Measurements from ENCODE around the gene RNASE1.
A peak's percentile ranks its signal among the peaks of the same experiment; 100 is the strongest.
"Not testable (repeated sequence)": the region's sequence is repeated elsewhere in the genome, so short reads cannot be mapped to it uniquely, and the experiment has no call there.

The RNASE1 gene

DNA sequence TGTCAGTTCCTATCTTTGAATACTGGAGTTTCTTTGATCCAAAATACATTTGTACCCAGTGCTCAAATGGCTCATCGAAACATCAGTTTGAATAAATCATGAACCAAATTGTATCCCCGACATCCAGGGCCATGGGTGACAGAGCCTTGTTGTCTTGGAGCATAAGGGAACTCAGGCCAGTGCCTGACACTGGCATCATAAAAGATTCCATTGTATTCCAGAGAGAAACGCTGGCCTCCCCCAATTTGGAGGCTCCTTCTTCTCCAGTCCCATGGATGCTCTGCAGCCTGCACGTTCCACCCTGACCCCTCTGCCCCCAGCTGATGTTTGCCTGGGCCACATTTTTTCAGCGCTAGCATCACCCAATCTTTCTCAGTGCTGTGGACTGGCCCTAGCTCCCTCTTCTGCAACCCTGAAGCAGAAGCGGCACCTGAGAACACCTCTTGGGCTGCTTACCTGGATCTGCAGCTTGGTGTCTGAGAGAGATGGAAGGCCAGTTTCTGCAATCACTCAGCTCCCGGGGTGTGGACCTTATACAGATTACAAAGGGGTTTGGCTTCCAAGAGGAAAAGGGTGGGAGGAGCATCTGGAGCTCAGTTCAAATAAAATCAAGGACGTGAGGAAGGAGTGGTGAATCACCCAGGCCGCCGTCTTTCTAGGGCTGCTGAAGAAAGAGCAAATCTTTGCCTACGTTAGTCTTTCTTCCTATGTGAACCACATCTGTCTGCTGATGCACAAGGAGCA lies at the start of gene RNASE1:
Gene RNASE1 (minus strand): TSS at position 504 of the 744 bp plus-strand sequence. CDS start 776 bp downstream, outside the sequence.
- no peak for DNase-seq

DNA sequence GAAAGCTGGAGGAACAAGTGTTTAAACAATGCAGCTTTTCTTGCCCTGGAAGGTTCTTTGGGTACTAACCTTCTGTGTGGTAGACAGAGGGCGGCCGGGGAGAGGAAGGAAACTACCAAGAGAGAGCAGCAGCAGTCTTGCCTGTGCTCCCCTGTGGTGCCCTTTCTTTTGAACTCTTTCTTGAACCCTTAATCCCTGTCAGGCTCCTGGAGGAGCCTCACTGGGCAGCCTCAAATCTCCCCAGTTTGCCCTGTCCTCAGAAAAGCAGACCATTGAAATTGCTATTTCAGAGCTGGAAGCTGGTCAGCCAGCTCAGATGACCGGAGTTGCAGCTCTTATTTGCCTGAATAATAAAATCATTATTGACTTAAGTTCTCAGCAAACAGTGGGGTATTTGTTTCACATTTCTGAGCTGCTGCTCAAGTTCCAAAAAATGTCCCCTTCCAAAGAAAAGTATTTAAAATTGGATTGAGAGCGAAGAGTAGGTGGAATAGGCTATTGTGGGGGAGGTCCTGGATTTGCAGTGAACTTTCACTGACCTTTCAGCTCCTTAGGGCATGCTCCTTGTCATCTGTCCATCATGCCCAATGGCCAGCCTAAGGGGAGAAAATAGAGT lies 46.4 kb upstream of the RNASE1 start:
- no peak for DNase-seq

GRCh38 chr14:20848316-20848954 lies 45.8 kb upstream of the RNASE1 start:
- DNase-seq: no peak

DNA sequence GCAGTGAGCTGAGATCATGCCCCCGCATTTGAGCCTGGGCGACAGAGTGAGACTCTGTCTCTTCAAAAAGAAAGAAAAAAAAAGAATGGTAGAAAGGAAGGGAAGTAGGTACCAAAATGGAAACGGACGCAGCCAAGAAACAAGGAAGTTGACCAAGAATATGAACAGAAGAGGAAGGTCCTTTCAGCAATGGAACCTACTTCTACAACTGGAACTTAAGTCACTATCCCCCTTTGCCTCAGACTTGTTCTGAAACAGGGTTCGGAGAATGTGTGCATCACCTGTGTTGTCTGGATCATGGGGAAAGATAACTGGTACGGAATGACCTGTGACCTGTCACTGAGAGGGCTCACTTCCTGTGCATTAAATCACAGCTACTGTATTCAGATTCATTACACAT lies 43.9 kb upstream of the RNASE1 start:
- DNase-seq: no peak

DNA sequence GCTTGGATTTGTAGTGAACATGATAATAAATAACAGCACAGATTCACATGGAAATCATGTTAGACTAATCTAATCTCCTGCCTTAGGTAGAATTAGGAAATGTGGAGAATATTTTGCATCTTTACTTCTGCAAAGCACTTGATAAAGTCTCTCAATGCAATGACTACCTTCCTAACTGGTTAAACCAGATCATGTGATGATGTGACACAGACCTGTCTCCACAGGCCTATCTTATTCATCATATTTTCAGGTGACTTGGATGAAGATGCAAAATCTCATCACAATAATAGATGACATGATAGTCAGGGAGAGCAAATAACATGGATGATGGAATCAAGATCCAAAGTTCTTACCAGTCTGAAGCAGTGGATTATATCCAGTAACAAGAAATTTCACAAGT lies 38.5 kb upstream of the RNASE1 start:
- no peak for DNase-seq

DNA sequence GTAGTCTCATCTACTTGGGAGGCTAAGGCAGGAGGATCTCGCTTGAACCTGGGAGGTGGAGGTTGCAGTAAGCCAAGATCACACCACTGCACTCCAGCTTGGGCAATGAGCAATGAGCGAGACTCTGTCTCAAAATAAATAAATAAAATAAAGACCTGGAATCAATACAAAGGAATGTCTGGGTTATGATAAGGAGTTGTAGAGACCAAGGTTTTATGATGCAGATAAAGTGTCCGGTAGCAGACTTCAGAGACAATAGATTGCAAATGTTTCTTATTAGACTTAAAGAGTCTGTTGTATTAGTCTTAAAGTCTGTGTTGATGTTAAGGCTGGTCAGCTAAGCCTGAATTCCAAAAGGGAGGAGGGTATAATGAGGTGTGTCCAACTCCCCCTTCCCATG lies 35.2 kb upstream of the RNASE1 start:
- DNase-seq: no peak

DNA sequence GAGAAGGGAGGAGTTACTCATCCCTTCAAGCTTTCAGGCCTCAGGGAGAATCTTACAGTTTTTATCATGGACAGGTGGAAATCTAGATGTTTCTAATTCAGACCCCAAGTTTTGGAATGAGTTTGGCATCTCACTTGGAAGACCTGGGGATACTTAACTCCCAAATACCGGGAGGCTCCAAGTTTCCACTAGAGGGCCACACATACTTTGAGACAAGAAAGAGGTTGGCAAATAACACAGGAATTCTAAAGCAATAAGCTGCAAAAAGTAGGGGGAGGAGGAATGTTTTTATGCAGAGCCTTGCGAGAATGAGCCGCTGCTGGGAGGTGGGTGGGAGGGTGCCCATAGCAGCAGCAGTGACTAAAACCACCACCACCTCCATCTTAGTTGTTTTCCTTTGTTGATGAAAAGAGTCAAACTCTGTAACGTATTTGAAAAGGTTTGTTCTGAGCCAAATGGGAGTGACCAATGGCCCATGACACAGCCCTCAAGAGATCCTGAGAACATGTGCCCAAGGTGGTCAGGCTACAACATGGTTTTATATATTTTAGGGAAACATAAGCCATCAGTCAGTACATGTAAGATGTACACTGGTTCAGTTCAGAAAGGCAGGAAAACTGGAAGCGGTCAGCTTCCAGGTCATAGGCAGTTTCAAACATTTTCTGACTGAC lies 34.2 kb upstream of the RNASE1 start:
- DNase-seq: no peak

GRCh38 chr14:20834899-20835298 lies 32.3 kb upstream of the RNASE1 start:
- DNase-seq: no peak

DNA sequence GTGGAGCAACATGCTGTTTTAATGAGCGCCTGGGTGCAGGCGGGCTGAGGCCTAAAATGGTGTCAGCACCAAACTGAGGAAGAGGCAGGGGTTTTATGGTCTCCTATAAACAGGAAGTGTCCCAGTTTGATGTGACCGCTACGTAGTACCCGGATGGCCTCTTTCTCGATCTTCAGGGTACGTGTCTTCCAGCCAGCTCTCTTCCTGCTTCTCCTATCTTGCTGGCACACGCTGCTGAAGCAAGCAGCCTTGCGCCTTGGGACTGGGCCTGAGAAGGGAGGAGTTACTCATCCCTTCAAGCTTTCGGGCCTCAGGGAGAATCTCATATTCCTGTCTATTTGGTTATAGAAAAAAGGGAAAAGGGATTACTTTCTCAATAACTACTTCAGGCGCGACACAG lies 28.2 kb upstream of the RNASE1 start:
- no peak for DNase-seq

DNA sequence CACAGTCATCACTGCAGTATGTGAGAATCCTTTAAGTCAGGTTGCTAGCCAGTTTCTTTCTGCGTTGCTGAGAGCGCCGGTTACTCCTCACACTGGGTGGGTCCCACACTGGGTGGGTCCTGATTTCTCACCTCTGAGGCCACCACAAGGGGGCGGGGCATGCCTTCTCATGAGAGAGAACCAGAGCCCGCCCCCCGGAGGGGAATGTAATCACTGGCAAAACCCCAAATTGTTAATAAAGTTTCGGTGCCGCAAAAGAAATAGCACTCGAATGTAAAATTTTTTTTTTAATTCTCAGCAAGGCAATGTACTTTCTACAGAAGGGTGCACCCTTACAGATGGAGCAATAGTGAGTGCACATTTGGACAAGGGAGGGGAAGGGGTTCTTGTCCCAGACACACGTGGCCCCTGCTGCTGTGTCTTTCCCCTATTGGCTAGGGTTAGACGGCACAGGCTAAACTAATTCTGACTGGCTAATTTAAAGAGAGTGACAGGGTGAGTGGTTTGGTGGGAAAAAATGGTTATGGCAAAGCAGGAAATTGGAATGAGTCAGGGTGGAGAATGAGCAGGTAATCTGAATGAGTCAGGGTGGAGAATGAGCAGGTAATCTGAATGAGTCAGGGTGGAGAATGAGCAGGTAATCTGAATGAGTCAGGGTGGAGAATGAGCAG lies 25.5 kb upstream of the RNASE1 start:
- DNase-seq: peak; percentile 20

DNA sequence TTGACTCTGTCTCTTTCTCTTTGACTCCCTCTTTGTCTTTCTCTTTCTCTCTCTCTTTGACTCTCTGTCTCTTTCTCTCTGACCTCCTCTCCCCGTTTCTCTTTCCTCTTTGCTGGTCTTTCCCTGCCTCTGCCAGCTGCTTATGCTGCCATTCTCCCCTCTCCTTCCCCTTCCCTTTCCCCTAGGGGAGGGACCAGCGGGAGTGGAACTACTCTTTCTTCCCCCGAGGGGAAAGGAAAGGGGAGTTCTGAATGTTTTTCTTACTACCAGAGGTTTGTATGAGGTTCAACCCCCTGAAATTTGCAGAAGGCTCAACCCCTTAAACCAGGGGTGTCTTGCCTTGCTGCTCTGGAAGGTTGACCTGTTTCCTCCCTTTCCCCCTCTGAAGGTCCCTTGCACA lies 24.7 kb upstream of the RNASE1 start:
- no peak for DNase-seq

GRCh38 chr14:20826666-20827065 lies 24.0 kb upstream of the RNASE1 start:
- DNase-seq: not testable (repeated sequence)

DNA sequence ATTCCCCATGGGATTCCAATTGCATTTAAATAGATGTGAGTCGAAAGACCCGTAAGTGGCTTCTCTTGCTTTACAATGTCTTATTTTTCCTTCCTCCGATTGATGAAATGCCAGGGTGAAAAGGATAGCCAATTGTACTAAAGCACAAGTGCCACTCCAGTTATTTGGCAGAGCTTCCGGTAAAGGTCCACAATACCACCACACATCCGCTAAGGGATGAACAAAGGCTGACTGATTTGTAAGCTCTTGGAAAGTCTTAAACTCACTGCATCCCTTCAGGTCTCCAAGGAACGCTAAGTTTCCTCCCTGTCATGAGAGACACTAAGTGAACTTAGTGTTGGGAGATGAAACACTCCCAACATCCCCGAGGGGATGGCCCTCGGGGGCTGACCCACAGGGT lies 21.2 kb upstream of the RNASE1 start:
- DNase-seq: no peak

- not testable (repeated sequence) for DNase-seq
These were observed 19.0 kb upstream of the RNASE1 start for GRCh38 chr14:20821521-20822108.

DNA sequence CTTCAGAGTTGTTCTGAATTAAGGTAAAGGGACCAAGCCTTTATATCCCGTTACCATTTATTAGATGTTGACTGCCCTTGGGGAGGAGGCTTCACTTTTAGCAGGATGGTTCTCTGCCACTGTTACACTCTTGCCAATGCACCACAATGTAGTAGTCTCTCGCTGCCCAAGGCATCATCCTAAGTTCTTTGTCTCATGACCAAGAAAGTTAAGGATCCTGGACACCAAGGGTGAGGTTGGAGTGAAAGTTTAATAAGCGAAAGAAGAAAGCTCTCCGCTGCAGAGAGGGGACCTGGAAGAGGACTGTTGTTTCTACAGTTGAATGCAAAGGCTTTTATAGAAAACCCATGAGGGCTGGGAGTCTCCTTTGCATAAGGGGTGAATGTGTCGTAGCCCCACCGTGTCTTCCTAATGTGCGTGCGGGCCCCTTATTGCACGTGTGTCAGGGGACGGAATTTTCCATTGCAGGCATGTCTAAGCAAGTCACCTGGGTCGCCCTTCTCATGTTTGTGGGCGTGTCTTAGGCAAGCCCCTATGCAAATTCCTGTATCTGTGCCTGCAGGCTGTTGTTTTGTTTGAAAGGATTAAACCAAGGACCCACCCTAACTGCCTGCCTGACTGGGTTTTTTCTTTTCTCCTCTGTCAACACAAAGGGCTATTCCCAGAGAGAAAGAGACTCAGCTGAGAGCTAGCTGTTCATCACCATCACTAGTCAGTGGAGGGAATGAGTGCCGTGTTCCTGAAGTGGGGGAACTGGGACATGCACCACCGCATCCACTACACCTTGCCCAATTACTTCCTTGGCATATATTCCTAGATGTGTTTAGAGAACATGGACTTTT lies 17.6 kb upstream of the RNASE1 start:
- DNase-seq: no peak

DNA sequence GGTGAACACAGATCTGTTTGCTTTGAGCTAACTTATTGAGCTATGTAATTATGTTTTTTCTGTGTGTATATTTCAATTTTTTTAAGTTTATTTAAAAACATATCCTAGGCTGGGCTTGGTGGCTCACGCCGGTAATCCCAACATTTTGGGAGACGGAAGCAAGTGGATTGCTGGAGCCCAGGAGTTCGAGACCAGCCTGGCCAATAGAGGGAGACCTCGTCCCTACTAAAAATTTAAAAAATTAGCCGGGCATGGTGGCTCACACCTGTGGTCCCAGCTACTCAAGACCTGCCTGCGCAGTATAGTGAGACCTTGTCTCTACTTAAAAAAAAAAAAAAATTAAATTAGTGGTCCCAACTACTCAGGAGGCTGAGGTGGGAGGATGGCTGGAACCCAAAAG lies 16.2 kb upstream of the RNASE1 start:
- DNase-seq: no peak

GRCh38 chr14:20815946-20816345 lies 13.3 kb upstream of the RNASE1 start:
- not testable (repeated sequence) for DNase-seq

DNA sequence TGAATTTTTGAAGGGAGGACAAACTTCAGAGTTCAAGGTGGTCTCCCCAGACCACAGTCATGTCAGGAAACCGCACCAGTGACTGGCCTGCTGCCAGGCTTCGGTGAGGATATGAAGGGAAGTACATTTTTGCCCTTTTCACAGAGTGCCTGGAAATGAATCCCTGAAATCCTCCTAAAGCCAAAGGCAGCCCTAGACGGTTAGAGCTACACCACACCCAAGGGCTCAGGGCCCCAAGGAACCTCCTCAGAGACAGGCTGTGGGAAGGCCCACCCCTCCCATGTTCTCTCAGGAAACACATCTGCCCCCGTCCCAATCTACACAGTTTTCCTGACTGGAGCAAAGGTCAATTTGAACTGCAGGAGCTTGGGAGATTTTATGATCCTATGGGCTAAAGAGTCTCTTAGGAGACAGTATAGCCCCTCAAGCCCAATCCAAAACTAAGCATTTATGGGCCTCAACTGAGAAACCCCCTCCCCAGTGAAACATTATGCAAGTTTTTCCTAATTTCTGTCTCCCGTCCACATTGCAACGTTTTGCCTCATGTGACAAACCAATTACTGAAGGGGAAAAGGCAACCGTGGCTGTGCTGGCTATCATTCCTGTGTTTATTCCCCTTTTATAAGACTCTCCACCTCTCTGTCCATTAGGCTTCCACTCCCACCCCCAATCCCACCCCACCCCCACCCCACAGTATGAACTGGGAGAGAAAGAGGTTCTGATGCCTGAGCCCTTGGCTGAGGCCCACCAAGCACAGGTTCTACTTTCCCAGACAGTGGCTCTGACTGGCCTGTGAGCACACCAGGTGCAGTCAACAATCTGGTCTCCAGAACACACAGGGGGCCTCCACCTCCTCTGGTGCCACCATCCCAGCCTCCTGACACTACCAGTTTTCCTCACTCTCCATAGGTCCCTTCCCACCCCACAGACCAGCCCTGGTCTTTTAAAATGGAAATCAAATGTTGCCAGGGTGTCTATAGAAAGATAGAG lies 9.6 kb upstream of the RNASE1 start:
- DNase-seq: no peak

GRCh38 chr14:20809917-20810316 lies 7.3 kb upstream of the RNASE1 start:
- no peak for DNase-seq

- DNase-seq: no peak
These were observed 5.5 kb upstream of the RNASE1 start for GRCh38 chr14:20808162-20808483.
